ENCODE measurements around the gene PCIF1. TPM values are rescaled to one million over a fixed set of nuclear protein-coding genes. Genes with fewer than 3 reads are reported as not detected.

PCIF1 gene
- total and polyA plus RNA-seq, 4 donors = 9.2 to 12.4 (median 11.5) TPM

DNA sequence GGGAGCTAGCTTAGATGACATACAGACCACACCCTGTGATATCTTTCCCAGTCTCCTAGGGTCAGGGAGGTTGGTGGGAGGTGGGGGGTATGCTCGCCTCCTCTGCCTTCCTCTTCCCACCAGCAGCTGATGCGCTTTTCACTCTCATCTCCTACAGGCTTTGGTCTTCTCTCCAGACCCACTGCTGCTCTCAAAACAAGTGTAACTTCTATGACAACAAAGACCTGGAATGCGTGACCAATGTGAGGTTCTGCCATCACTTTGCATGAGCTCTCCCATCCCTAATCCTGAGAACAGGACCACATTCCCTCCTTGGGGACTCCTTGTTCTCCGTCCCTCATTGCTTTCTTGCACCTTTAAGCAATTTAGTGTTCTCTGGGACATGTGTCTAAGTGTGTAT is 40.7 kb upstream of the PCIF1 start:
- H3K4me3 ChIP-seq (ENCODE audit: low read depth in 1 of 3, low read length in 3 of 3) = no peak overlapping the region
- TF ChIP-seq YY1 (IDR thresholded peaks at IDR 0.05) (no peak), FOXA2 (IDR thresholded peaks at IDR 0.05) (no peak), RXRA (IDR thresholded peaks at IDR 0.05) (no peak), EGR1 (IDR thresholded peaks at IDR 0.05; ENCODE audit: low read depth in 2 of 2) (no peak), HNF4G (IDR thresholded peaks at IDR 0.05) (no peak), HNF4A (conservative IDR thresholded peaks at IDR 0.05) (no peak), NR2F2 (IDR thresholded peaks at IDR 0.05) (no peak), SP1 (IDR thresholded peaks at IDR 0.05) (no peak), FOXA1 (IDR thresholded peaks at IDR 0.05) (no peak)
- TF ChIP-seq, protein P1, sequence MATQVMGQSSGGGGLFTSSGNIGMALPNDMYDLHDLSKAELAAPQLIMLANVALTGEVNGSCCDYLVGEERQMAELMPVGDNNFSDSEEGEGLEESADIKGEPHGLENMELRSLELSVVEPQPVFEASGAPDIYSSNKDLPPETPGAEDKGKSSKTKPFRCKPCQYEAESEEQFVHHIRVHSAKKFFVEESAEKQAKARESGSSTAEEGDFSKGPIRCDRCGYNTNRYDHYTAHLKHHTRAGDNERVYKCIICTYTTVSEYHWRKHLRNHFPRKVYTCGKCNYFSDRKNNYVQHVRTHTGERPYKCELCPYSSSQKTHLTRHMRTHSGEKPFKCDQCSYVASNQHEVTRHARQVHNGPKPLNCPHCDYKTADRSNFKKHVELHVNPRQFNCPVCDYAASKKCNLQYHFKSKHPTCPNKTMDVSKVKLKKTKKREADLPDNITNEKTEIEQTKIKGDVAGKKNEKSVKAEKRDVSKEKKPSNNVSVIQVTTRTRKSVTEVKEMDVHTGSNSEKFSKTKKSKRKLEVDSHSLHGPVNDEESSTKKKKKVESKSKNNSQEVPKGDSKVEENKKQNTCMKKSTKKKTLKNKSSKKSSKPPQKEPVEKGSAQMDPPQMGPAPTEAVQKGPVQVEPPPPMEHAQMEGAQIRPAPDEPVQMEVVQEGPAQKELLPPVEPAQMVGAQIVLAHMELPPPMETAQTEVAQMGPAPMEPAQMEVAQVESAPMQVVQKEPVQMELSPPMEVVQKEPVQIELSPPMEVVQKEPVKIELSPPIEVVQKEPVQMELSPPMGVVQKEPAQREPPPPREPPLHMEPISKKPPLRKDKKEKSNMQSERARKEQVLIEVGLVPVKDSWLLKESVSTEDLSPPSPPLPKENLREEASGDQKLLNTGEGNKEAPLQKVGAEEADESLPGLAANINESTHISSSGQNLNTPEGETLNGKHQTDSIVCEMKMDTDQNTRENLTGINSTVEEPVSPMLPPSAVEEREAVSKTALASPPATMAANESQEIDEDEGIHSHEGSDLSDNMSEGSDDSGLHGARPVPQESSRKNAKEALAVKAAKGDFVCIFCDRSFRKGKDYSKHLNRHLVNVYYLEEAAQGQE (IDR thresholded peaks at IDR 0.05) = no peak
- TF ChIP-seq, protein P2, sequence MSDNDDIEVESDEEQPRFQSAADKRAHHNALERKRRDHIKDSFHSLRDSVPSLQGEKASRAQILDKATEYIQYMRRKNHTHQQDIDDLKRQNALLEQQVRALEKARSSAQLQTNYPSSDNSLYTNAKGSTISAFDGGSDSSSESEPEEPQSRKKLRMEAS (IDR thresholded peaks at IDR 0.05) = no peak
- TF ChIP-seq, protein P3, sequence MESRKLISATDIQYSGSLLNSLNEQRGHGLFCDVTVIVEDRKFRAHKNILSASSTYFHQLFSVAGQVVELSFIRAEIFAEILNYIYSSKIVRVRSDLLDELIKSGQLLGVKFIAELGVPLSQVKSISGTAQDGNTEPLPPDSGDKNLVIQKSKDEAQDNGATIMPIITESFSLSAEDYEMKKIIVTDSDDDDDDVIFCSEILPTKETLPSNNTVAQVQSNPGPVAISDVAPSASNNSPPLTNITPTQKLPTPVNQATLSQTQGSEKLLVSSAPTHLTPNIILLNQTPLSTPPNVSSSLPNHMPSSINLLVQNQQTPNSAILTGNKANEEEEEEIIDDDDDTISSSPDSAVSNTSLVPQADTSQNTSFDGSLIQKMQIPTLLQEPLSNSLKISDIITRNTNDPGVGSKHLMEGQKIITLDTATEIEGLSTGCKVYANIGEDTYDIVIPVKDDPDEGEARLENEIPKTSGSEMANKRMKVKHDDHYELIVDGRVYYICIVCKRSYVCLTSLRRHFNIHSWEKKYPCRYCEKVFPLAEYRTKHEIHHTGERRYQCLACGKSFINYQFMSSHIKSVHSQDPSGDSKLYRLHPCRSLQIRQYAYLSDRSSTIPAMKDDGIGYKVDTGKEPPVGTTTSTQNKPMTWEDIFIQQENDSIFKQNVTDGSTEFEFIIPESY (IDR thresholded peaks at IDR 0.05) = no peak
- TF ChIP-seq, protein P4, sequence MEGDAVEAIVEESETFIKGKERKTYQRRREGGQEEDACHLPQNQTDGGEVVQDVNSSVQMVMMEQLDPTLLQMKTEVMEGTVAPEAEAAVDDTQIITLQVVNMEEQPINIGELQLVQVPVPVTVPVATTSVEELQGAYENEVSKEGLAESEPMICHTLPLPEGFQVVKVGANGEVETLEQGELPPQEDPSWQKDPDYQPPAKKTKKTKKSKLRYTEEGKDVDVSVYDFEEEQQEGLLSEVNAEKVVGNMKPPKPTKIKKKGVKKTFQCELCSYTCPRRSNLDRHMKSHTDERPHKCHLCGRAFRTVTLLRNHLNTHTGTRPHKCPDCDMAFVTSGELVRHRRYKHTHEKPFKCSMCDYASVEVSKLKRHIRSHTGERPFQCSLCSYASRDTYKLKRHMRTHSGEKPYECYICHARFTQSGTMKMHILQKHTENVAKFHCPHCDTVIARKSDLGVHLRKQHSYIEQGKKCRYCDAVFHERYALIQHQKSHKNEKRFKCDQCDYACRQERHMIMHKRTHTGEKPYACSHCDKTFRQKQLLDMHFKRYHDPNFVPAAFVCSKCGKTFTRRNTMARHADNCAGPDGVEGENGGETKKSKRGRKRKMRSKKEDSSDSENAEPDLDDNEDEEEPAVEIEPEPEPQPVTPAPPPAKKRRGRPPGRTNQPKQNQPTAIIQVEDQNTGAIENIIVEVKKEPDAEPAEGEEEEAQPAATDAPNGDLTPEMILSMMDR (IDR thresholded peaks at IDR 0.05; ENCODE audit: low read depth, low read length, missing input control) = no peak
- H3K9me3 ChIP-seq (ENCODE audit: control insufficient read depth in 4 of 4, low read length in 3 of 4) = no peaks in the 10 kb centered on the region
- WGBS = 94% methylated on average over 4 of the region's 4 CpGs
- no peaks in the 10 kb centered on the region for H3K27me3 ChIP-seq (ENCODE audit: control insufficient read depth in 4 of 4, insufficient read depth in 4 of 4, low read length in 3 of 4)
- no peak overlapping the region for H3K27ac ChIP-seq (ENCODE audit: low read depth in 1 of 2, low read length in 2 of 2)
- peaks cover 0 to 41% (median 33%) of the 10 kb centered on the region in 4 donors for H3K4me1 ChIP-seq (ENCODE audit: control insufficient read depth in 4 of 4, insufficient read depth in 4 of 4, low read length in 3 of 4)
- H3K9ac ChIP-seq (ENCODE audit: low read depth in 1 of 2, low read length in 2 of 2) = no peak overlapping the region
- no peak for DNase-seq (ENCODE audit: low spot score)
- peaks cover 16 to 49% (median 22%) of the 10 kb centered on the region in 4 donors for H3K36me3 ChIP-seq (ENCODE audit: control insufficient read depth in 4 of 4, insufficient read depth in 3 of 4, low read depth in 1 of 4, low read length in 3 of 4)

DNA sequence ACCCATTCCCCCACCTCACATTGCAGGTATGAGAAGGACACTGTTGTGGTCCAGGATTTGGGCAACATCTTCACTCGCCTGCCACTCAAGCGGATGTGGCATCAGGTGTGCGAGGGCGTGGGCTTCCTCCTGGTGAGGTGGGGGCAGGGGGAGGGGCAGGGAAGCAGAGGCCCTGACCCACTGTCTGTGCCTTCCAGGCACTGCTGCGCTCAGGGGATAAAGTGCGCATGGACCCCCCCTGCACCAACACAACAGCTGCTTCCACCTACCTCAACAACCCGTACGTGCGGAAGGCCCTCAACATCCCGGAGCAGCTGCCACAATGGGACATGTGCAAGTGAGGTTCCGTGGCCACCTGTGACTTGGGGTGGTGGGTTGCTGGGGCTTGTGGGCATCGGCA is 39.7 kb upstream of the PCIF1 start:
- TF ChIP-seq RXRA (IDR thresholded peaks at IDR 0.05) = no peak
- Histone ChIP-seq H3K36me3 (ENCODE audit: control insufficient read depth in 4 of 4, insufficient read depth in 3 of 4, low read depth in 1 of 4, low read length in 3 of 4) (peaks cover 16 to 54% (median 24%) of the 10 kb centered on the region in 4 donors), H3K9me3 (ENCODE audit: control insufficient read depth in 4 of 4, low read length in 3 of 4) (no peaks in the 10 kb centered on the region), H3K9ac (ENCODE audit: low read depth in 1 of 2, low read length in 2 of 2) (no peak overlapping the region), H3K4me1 (ENCODE audit: control insufficient read depth in 4 of 4, insufficient read depth in 4 of 4, low read length in 3 of 4) (peaks cover 0 to 31% (median 24%) of the 10 kb centered on the region in 4 donors), H3K27me3 (ENCODE audit: control insufficient read depth in 4 of 4, insufficient read depth in 4 of 4, low read length in 3 of 4) (no peaks in the 10 kb centered on the region), H3K27ac (ENCODE audit: low read depth in 1 of 2, low read length in 2 of 2) (no peak overlapping the region), H3K4me3 (ENCODE audit: low read depth in 1 of 3, low read length in 3 of 3) (no peak overlapping the region)
- 89% methylated on average over 12 of the region's 12 CpGs for WGBS
- no peak for DNase-seq (ENCODE audit: low spot score)
